ENCODE data around the gene ZFP62. TPM values are rescaled to one million over a fixed set of nuclear protein-coding genes. Genes with fewer than 3 reads are reported as not detected.
"Not testable (repeated sequence)": the region's sequence is repeated elsewhere in the genome, so short reads cannot be mapped to it uniquely, and the experiment has no call there.

Gene ZFP62
- total RNA-seq (2014; rRNA removed; shearing (Covaris generic)): 31.5 and 43.1 TPM in 2 replicates

- Histone ChIP-seq H3K9me3 (replicated peaks) (no peaks in the 10 kb centered on the region), H3K36me3 (peaks cover 7% of the 10 kb centered on the region), H3K27me3 (no peaks in the 10 kb centered on the region), H3K27ac (peak within 1 kb of the TSS; percentile 85), H3K4me3 (peak within 1 kb of the TSS; percentile 93), H3K4me1 (peaks cover 14% of the 10 kb centered on the region)
- DNase-seq: peak; percentile 94 to 95
Observed at GRCh38 chr5:180860887-180861822, at the start of gene ZFP62. Gene ZFP62, minus strand, starts transcription at chr5:180861276. Its CDS starts 57 bp downstream, at chr5:180861219.

- Histone ChIP-seq H3K9me3 (replicated peaks) (no peaks in the 10 kb centered on the region), H3K27me3 (no peaks in the 10 kb centered on the region), H3K36me3 (no peaks in the 10 kb centered on the region), H3K4me3 (no peak overlapping the region), H3K4me1 (peaks cover 2% of the 10 kb centered on the region; the same call in 1 of the 2 replicates), H3K27ac (no peak overlapping the region)
- DNase-seq: no peak
Observed at GRCh38 chr5:180910735-180911134, 49.7 kb upstream of the ZFP62 start.

- no peaks in the 10 kb centered on the region for H3K9me3 ChIP-seq (replicated peaks)
- no peaks in the 10 kb centered on the region for H3K36me3 ChIP-seq
- H3K27me3 ChIP-seq: no peaks in the 10 kb centered on the region
- DNase-seq: no peak
- H3K4me3 ChIP-seq: no peak overlapping the region
- no peak overlapping the region for H3K27ac ChIP-seq
- no peaks in the 10 kb centered on the region for H3K4me1 ChIP-seq
Observed at GRCh38 chr5:180910182-180910581, 49.1 kb upstream of the ZFP62 start.

- H3K4me1 ChIP-seq: no peaks in the 10 kb centered on the region
- no peak overlapping the region for H3K4me3 ChIP-seq
- no peaks in the 10 kb centered on the region for H3K36me3 ChIP-seq
- no peak for DNase-seq
- no peaks in the 10 kb centered on the region for H3K9me3 ChIP-seq (replicated peaks)
- no peak overlapping the region for H3K27ac ChIP-seq
- no peaks in the 10 kb centered on the region for H3K27me3 ChIP-seq
Observed at GRCh38 chr5:180909782-180910181, 48.7 kb upstream of the ZFP62 start.

- Histone ChIP-seq H3K4me3 (no peak overlapping the region), H3K27me3 (no peaks in the 10 kb centered on the region)
Observed at GRCh38 chr5:180908998-180909731, 48.1 kb upstream of the ZFP62 start.

GRCh38 chr5:180908400-180908799 is 47.3 kb upstream of the ZFP62 start:
- H3K27me3 ChIP-seq: no peaks in the 10 kb centered on the region
- no peak overlapping the region for H3K4me3 ChIP-seq
- no peaks in the 10 kb centered on the region for H3K4me1 ChIP-seq
- no peak for DNase-seq
- H3K9me3 ChIP-seq (replicated peaks): no peaks in the 10 kb centered on the region
- H3K27ac ChIP-seq: no peak overlapping the region
- no peaks in the 10 kb centered on the region for H3K36me3 ChIP-seq

More at GRCh38 chr5:180908998-180909731, 48.1 kb upstream of the ZFP62 start:
- no peaks in the 10 kb centered on the region for H3K9me3 ChIP-seq (replicated peaks)
- no peak overlapping the region for H3K27ac ChIP-seq
- no peaks in the 10 kb centered on the region for H3K36me3 ChIP-seq
- no peaks in the 10 kb centered on the region for H3K4me1 ChIP-seq
- no peak for DNase-seq

GRCh38 chr5:180901319-180902009 is 40.4 kb upstream of the ZFP62 start:
- no peak for DNase-seq
- Histone ChIP-seq H3K9me3 (replicated peaks) (no peaks in the 10 kb centered on the region), H3K36me3 (no peaks in the 10 kb centered on the region), H3K27ac (no peak overlapping the region), H3K4me1 (no peaks in the 10 kb centered on the region), H3K27me3 (no peaks in the 10 kb centered on the region), H3K4me3 (no peak overlapping the region)

- Histone ChIP-seq H3K27ac (no peak overlapping the region), H3K27me3 (no peaks in the 10 kb centered on the region), H3K9me3 (replicated peaks) (no peaks in the 10 kb centered on the region), H3K36me3 (no peaks in the 10 kb centered on the region), H3K4me3 (no peak overlapping the region), H3K4me1 (no peaks in the 10 kb centered on the region)
- no peak for DNase-seq
Observed at GRCh38 chr5:180900178-180900577, 39.1 kb upstream of the ZFP62 start.

GRCh38 chr5:180898621-180899246 is 37.7 kb upstream of the ZFP62 start, which contains the start of gene BTNL8:
Gene BTNL8, plus strand, starts transcription at chr5:180899159. Its CDS starts 152 bp downstream, at chr5:180899311.
- Histone ChIP-seq H3K36me3 (no peaks in the 10 kb centered on the region), H3K27ac (no peak within 1 kb of the TSS), H3K9me3 (replicated peaks) (no peaks in the 10 kb centered on the region), H3K4me1 (no peaks in the 10 kb centered on the region), H3K4me3 (no peak within 1 kb of the TSS), H3K27me3 (no peaks in the 10 kb centered on the region)
- no peak for DNase-seq

GRCh38 chr5:180895330-180895729 is 34.3 kb upstream of the ZFP62 start:
- not testable (repeated sequence) for H3K27ac ChIP-seq; H3K36me3 ChIP-seq; H3K4me3 ChIP-seq; DNase-seq; H3K4me1 ChIP-seq; H3K9me3 ChIP-seq (replicated peaks); H3K27me3 ChIP-seq

- no peak overlapping the region for H3K27ac ChIP-seq
- no peak overlapping the region for H3K4me3 ChIP-seq
- no peaks in the 10 kb centered on the region for H3K4me1 ChIP-seq
- no peak for DNase-seq
- H3K36me3 ChIP-seq: no peaks in the 10 kb centered on the region
- no peaks in the 10 kb centered on the region for H3K9me3 ChIP-seq (replicated peaks)
- H3K27me3 ChIP-seq: no peaks in the 10 kb centered on the region
Observed at GRCh38 chr5:180889381-180889780, 28.3 kb upstream of the ZFP62 start.

- not testable (repeated sequence) for H3K4me3 ChIP-seq; H3K4me1 ChIP-seq; H3K27ac ChIP-seq; DNase-seq; H3K27me3 ChIP-seq; H3K9me3 ChIP-seq (replicated peaks); H3K36me3 ChIP-seq
Observed at GRCh38 chr5:180885845-180886529, 24.9 kb upstream of the ZFP62 start.

- H3K4me1 ChIP-seq: peaks cover 9% of the 10 kb centered on the region; the same call in 1 of the 2 replicates
- H3K36me3 ChIP-seq: no peaks in the 10 kb centered on the region
- H3K27ac ChIP-seq: no peak overlapping the region
- DNase-seq: no peak
- H3K4me3 ChIP-seq: no peak overlapping the region
- H3K9me3 ChIP-seq (replicated peaks): no peaks in the 10 kb centered on the region
- H3K27me3 ChIP-seq: no peaks in the 10 kb centered on the region
Observed at GRCh38 chr5:180875860-180876426, 14.9 kb upstream of the ZFP62 start.
